Measurements from ENCODE around the gene CLDN6. TPM values are rescaled to one million over a fixed set of nuclear protein-coding genes. Genes with fewer than 3 reads are reported as not detected.

CLDN6 gene
- total and polyA plus RNA-seq, 9 of the 15 experiments (the other 6 are each of a cell fraction or from before 2014, with no cell fraction given), result 0.22 to 0.75 (median 0.38) TPM; not detected in 3

DNA sequence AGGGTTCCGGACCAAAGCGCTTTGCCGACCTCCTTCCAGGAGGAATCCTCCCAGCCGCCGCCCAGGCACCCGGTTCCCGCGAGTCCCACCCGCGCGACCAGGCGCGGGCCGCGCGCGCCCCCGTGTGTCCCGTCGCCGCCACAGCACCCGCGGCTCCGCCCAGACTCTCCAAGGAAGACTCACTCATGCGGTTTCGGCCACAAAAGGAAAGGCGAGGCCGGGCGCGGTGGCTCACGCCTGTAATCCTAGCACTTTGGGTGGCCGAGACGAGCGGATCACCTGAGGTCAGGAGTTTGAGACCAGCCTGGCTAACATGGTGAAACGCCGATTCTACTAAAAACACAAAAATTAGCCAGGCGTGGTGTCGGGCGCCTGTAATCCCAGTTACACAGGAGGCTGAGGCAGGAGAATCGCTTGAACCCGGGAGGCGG, 34.3 kb downstream of the CLDN6 start (continued):
- no peak for TF ChIP-seq RBM17 (IDR thresholded peaks at IDR 0.05; ENCODE audit: borderline replicate concordance, low read depth, low read length)
- TF ChIP-seq ZNF140 (CRISPR knock-in tag; IDR thresholded peaks at IDR 0.05), result no peak
- no peak for TF ChIP-seq TAL1 (IDR thresholded peaks at IDR 0.05)
- TF ChIP-seq, protein P1, sequence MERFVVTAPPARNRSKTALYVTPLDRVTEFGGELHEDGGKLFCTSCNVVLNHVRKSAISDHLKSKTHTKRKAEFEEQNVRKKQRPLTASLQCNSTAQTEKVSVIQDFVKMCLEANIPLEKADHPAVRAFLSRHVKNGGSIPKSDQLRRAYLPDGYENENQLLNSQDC (CRISPR knock-in tag; IDR thresholded peaks at IDR 0.05), result no peak
- no peak for TF ChIP-seq ZNF695 (CRISPR knock-in tag; IDR thresholded peaks at IDR 0.05)
- TF ChIP-seq HEY1 (CRISPR knock-in tag; IDR thresholded peaks at IDR 0.05; ENCODE audit: borderline replicate concordance), result no peak
- TF ChIP-seq PHB2 (IDR thresholded peaks at IDR 0.05; ENCODE audit: low read depth), result no peak
- no peak for TF ChIP-seq POLR2AphosphoS2 (IDR thresholded peaks at IDR 0.05; ENCODE audit: low read length)
- TF ChIP-seq ZNF551 (CRISPR knock-in tag; IDR thresholded peaks at IDR 0.05), result no peak
- no peak for TF ChIP-seq DACH1 (IDR thresholded peaks at IDR 0.05; ENCODE audit: partially characterized antibody)
- TF ChIP-seq GABPA (tag; conservative IDR thresholded peaks at IDR 0.05; ENCODE audit: low read depth), result no peak
- TF ChIP-seq STAT5A (IDR thresholded peaks at IDR 0.05; ENCODE audit: borderline replicate concordance, low read length), result no peak
- TF ChIP-seq ZNF174 (CRISPR knock-in tag; IDR thresholded peaks at IDR 0.05), result no peak
- TF ChIP-seq CBFA2T3 (IDR thresholded peaks at IDR 0.05), result no peak
- TF ChIP-seq CTBP1 (IDR thresholded peaks at IDR 0.05; ENCODE audit: borderline replicate concordance), result peak; percentile 91
- TF ChIP-seq FOXK2 (conservative IDR thresholded peaks at IDR 0.05 in 1 of 2, IDR thresholded peaks at IDR 0.05 in 1 of 2; ENCODE audit: low read depth in 2 of 2), result no peak
- TF ChIP-seq CREBBP (IDR thresholded peaks at IDR 0.05; ENCODE audit: low read depth, low read length), result no peak
- TF ChIP-seq DMBX1 (CRISPR knock-in tag; IDR thresholded peaks at IDR 0.05; ENCODE audit: borderline replicate concordance), result no peak
- no peak for TF ChIP-seq ZNF121 (CRISPR knock-in tag; conservative IDR thresholded peaks at IDR 0.05)
- no peak for TF ChIP-seq PRPF4 (IDR thresholded peaks at IDR 0.05; ENCODE audit: insufficient read depth, low read depth, low read length, poor library complexity, severe bottlenecking)
- no peak for TF ChIP-seq MTA2 (IDR thresholded peaks at IDR 0.05; ENCODE audit: low read depth)
- TF ChIP-seq SIN3B (IDR thresholded peaks at IDR 0.05; ENCODE audit: low read depth), result peak; percentile 42; the same call in 1 of the 2 replicates
- TF ChIP-seq, protein P2, sequence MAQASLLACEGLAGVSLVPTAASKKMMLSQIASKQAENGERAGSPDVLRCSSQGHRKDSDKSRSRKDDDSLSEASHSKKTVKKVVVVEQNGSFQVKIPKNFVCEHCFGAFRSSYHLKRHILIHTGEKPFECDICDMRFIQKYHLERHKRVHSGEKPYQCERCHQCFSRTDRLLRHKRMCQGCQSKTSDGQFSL (CRISPR knock-in tag; IDR thresholded peaks at IDR 0.05), result no peak
- TF ChIP-seq, protein P2 (tag; IDR thresholded peaks at IDR 0.05), result no peak
- TF ChIP-seq, protein P3, sequence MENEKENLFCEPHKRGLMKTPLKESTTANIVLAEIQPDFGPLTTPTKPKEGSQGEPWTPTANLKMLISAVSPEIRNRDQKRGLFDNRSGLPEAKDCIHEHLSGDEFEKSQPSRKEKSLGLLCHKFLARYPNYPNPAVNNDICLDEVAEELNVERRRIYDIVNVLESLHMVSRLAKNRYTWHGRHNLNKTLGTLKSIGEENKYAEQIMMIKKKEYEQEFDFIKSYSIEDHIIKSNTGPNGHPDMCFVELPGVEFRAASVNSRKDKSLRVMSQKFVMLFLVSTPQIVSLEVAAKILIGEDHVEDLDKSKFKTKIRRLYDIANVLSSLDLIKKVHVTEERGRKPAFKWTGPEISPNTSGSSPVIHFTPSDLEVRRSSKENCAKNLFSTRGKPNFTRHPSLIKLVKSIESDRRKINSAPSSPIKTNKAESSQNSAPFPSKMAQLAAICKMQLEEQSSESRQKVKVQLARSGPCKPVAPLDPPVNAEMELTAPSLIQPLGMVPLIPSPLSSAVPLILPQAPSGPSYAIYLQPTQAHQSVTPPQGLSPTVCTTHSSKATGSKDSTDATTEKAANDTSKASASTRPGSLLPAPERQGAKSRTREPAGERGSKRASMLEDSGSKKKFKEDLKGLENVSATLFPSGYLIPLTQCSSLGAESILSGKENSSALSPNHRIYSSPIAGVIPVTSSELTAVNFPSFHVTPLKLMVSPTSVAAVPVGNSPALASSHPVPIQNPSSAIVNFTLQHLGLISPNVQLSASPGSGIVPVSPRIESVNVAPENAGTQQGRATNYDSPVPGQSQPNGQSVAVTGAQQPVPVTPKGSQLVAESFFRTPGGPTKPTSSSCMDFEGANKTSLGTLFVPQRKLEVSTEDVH (IDR thresholded peaks at IDR 0.05; ENCODE audit: low read depth, partially characterized antibody), result no peak
- TF ChIP-seq, protein P4, sequence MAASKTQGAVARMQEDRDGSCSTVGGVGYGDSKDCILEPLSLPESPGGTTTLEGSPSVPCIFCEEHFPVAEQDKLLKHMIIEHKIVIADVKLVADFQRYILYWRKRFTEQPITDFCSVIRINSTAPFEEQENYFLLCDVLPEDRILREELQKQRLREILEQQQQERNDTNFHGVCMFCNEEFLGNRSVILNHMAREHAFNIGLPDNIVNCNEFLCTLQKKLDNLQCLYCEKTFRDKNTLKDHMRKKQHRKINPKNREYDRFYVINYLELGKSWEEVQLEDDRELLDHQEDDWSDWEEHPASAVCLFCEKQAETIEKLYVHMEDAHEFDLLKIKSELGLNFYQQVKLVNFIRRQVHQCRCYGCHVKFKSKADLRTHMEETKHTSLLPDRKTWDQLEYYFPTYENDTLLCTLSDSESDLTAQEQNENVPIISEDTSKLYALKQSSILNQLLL (CRISPR knock-in tag; IDR thresholded peaks at IDR 0.05; ENCODE audit: borderline replicate concordance), result no peak
- TF ChIP-seq ZNF274 (IDR thresholded peaks at IDR 0.05; ENCODE audit: borderline replicate concordance, low read depth, low read length), result no peak

Data from K562 (cell line).